Retinal pigment epithelial cell (primary cell): ENCODE results near the gene ATP13A2.

Source experiments
- DNase-seq: peaks from one replicate; pipeline ENCODE4 v3.0.0-alpha.2; 2010; ENCODE audit warnings: low read depth
- H3K4me3 ChIP-seq: 2 replicates; pipeline ENCODE4 v1.5.1; 2011; ENCODE audit warnings: mild to moderate bottlenecking, low read length, control low read depth, moderate library complexity
- TF ChIP-seq, protein P1 (sequence below): conservative IDR thresholded peaks from 2 replicates; pipeline ENCODE4 v1.5.1; 2011; ENCODE audit warnings: low read depth, low read length, control low read depth, inconsistent platforms

The ATP13A2 gene

GRCh38 chr1:16975211-16975610, 36.5 kb downstream of the ATP13A2 start:
- TF ChIP-seq, protein P1, sequence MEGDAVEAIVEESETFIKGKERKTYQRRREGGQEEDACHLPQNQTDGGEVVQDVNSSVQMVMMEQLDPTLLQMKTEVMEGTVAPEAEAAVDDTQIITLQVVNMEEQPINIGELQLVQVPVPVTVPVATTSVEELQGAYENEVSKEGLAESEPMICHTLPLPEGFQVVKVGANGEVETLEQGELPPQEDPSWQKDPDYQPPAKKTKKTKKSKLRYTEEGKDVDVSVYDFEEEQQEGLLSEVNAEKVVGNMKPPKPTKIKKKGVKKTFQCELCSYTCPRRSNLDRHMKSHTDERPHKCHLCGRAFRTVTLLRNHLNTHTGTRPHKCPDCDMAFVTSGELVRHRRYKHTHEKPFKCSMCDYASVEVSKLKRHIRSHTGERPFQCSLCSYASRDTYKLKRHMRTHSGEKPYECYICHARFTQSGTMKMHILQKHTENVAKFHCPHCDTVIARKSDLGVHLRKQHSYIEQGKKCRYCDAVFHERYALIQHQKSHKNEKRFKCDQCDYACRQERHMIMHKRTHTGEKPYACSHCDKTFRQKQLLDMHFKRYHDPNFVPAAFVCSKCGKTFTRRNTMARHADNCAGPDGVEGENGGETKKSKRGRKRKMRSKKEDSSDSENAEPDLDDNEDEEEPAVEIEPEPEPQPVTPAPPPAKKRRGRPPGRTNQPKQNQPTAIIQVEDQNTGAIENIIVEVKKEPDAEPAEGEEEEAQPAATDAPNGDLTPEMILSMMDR, result no peak
- H3K4me3 ChIP-seq, result no peak overlapping the region
- no peak for DNase-seq

GRCh38 chr1:16973215-16973614, 38.5 kb downstream of the ATP13A2 start:
- TF ChIP-seq, protein P1, result no peak
- no peak for DNase-seq
- H3K4me3 ChIP-seq, result no peak overlapping the region

GRCh38 chr1:16972189-16972895, 39.4 kb downstream of the ATP13A2 start:
- no peak overlapping the region for H3K4me3 ChIP-seq
- TF ChIP-seq, protein P1, result no peak
- DNase-seq, result no peak

- no peak overlapping the region for H3K4me3 ChIP-seq
- TF ChIP-seq, protein P1, result no peak
- DNase-seq, result peak; percentile 73
Observed at GRCh38 chr1:16971341-16972188, 40.2 kb downstream of the ATP13A2 start.

DNA sequence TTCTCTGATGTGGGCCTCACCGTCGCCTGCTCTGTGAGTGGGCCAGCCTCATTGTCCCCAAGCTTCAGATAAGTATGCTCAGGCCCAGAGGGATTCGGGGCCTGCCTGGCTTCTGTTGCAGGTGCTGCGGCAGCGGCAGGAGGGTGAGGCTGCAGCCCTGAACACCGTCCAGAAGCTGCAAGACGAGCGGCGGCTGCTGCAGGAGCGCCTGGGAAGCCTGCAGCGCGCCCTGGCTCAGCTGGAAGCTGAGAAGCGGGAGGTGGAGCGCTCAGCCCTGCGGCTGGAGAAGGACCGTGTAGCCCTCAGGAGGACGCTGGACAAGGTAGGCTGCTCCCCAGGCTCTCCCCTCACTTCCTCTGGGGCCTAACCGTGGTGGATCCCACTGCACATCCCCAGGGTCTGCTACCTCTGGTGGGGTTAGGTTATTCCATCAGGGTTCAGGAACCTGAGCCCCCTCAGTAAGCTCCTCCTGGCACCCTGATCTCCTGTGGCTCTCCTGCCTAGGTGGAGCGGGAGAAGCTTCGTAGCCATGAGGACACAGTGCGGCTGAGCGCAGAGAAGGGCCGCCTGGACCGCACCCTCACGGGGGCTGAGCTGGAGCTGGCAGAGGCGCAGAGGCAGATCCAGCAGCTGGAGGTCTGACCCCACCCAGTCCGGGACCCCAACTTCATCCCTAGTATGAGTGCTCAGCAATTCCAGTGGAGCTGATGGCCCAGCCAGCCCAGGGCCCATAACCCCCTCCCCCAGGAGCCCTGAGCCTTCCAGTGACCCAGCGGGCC, 41.4 kb downstream of the ATP13A2 start:
- TF ChIP-seq, protein P1, result no peak
- H3K4me3 ChIP-seq, result no peak overlapping the region
- DNase-seq, result no peak

GRCh38 chr1:16969651-16970050, 42.1 kb downstream of the ATP13A2 start:
- TF ChIP-seq, protein P1, result no peak
- no peak overlapping the region for H3K4me3 ChIP-seq
- DNase-seq, result no peak
